HepG2 (cell line): ENCODE data around the gene CXorf65. TPM values are rescaled to one million over a fixed set of nuclear protein-coding genes. Genes with fewer than 3 reads are reported as not detected.

Source experiments
- KAT8 ChIP-seq: IDR thresholded peaks from 2 replicates; pipeline ENCODE4 v1.6.1; 2016; ENCODE audit warnings: missing genetic modification reagents, missing compliant biosample characterization
- KLF12 ChIP-seq: sonication (generic); formaldehyde crosslinking; IDR thresholded peaks from 2 replicates; pipeline ENCODE4 v1.4.0; 2020; ENCODE audit warnings: missing genetic modification reagents, borderline replicate concordance
- NFYC ChIP-seq: IDR thresholded peaks from 2 replicates; pipeline ENCODE4 v1.6.1; 2016; ENCODE audit warnings: missing genetic modification reagents, missing compliant biosample characterization
- ONECUT2 ChIP-seq: sonication (generic); formaldehyde crosslinking; IDR thresholded peaks from 2 replicates; pipeline ENCODE4 v1.4.0; 2020; ENCODE audit warnings: missing genetic modification reagents
- PBX3 ChIP-seq: sonication (generic); formaldehyde crosslinking; IDR thresholded peaks from 2 replicates; pipeline ENCODE4 v1.8.1; 2023; ENCODE audit warnings: missing genetic modification reagents, inconsistent platforms, borderline replicate concordance
- PHF8 ChIP-seq: sonication (generic); formaldehyde crosslinking; IDR thresholded peaks from 2 replicates; pipeline ENCODE4 v1.5.0; 2020; ENCODE audit warnings: missing genetic modification reagents
- POLR2A ChIP-seq, 2 experiments: IDR thresholded peaks; 2 replicates each; pipeline ENCODE4 v1.6.1; 2011; ENCODE audit warnings: low read depth in 2 of 2, low read length in 2 of 2, mild to moderate bottlenecking in 1 of 2, moderate library complexity in 1 of 2; ENCODE audit not compliant: insufficient read depth in 1 of 2
- POLR2AphosphoS5 ChIP-seq: IDR thresholded peaks from 2 replicates; pipeline ENCODE4 v1.6.1; 2012; ENCODE audit warnings: low read depth, low read length
- POLR2G ChIP-seq: fragments of 200-400 bp; formaldehyde crosslinking; IDR thresholded peaks from 2 replicates; pipeline ENCODE4 v1.6.1; 2018; ENCODE audit warnings: mild to moderate bottlenecking, low read depth, low read length, moderate library complexity
- RBFOX2 ChIP-seq: fragments of 200-400 bp; formaldehyde crosslinking; IDR thresholded peaks from 2 replicates; pipeline ENCODE4 v1.6.1; 2017; ENCODE audit warnings: low read depth, mild to moderate bottlenecking, low read length
- SIN3A ChIP-seq: IDR thresholded peaks from 2 replicates; pipeline ENCODE4 v1.6.1; 2011; ENCODE audit warnings: low read depth, mild to moderate bottlenecking, control low read depth, low read length, borderline replicate concordance
- SMAD1 ChIP-seq: sonication (generic); formaldehyde crosslinking; IDR thresholded peaks from 2 replicates; pipeline ENCODE4 v1.4.0; 2020; ENCODE audit warnings: missing genetic modification reagents, low read depth, mild to moderate bottlenecking, borderline replicate concordance
- SRSF1 ChIP-seq: fragments of 200-400 bp; formaldehyde crosslinking; optimal IDR thresholded peaks from 2 replicates; pipeline ENCODE3; 2017; ENCODE audit warnings: mild to moderate bottlenecking, low read depth, low read length, moderate library complexity
- YEATS2 ChIP-seq: sonication (generic); formaldehyde crosslinking; IDR thresholded peaks from 2 replicates; pipeline ENCODE4 v1.4.0; 2020; ENCODE audit warnings: missing genetic modification reagents, borderline replicate concordance
- ZBTB14 ChIP-seq: sonication (generic); formaldehyde crosslinking; IDR thresholded peaks from 2 replicates; pipeline ENCODE4 v1.4.0; 2020; ENCODE audit warnings: missing genetic modification reagents
- ZFX ChIP-seq: sonication (generic); formaldehyde crosslinking; IDR thresholded peaks from 2 replicates; pipeline ENCODE4 v1.4.0; 2020; ENCODE audit warnings: mild to moderate bottlenecking, low read depth, missing genetic modification reagents, moderate library complexity
- ZFY ChIP-seq: sonication (generic); formaldehyde crosslinking; IDR thresholded peaks from 2 replicates; pipeline ENCODE4 v1.4.0; 2020; ENCODE audit warnings: missing genetic modification reagents
- ZNF230 ChIP-seq: sonication (generic); formaldehyde crosslinking; IDR thresholded peaks from 2 replicates; pipeline ENCODE4 v1.4.0; 2020; ENCODE audit warnings: mild to moderate bottlenecking, missing genetic modification reagents
- ZNF781 ChIP-seq: sonication (generic); formaldehyde crosslinking; IDR thresholded peaks from 2 replicates; pipeline ENCODE4 v1.5.1; 2020; ENCODE audit warnings: borderline replicate concordance, mild to moderate bottlenecking, missing genetic modification reagents; ENCODE audit errors: not compliant biosample characterization
- ZNF792 ChIP-seq: IDR thresholded peaks from 2 replicates; pipeline ENCODE4 v1.6.1; 2016
- polyA plus RNA-seq, 8 experiments: library from polyadenylated mRNA; depleted of rRNA in 3 of 8; stranded (reverse) in 7 of 8; unstranded in 1 of 8; fragments of >200 nt; fragmentation: Illumina TruSeq in 4 of 8; extraction: Trizol in 4 of 8; gene quantifications; 2 replicates each; pipeline versions ENCODE4 v1.2.1 to v1.2.3, GENCODE V29; 2011 to 2016; ENCODE audit warnings: low read depth in 4 of 8, missing spikeins in 1 of 8, mixed read lengths in 1 of 8; ENCODE audit not compliant: insufficient read depth in 1 of 8
- total RNA-seq, 5 experiments: library from RNA; depleted of rRNA; stranded (reverse); fragments of >200 nt; fragmentation: Illumina TruSeq; extraction: Trizol; gene quantifications; 2 replicates each; pipeline ENCODE4 v1.2.3, GENCODE V29; 2016; ENCODE audit warnings: low read depth in 1 of 5
- TF ChIP-seq, protein P1 (sequence below): sonication (generic); formaldehyde crosslinking; IDR thresholded peaks from 2 replicates; pipeline ENCODE4 v1.5.1; 2020; ENCODE audit warnings: mild to moderate bottlenecking, missing genetic modification reagents, moderate library complexity
- TF ChIP-seq, protein P2 (sequence below): IDR thresholded peaks from 2 replicates; pipeline ENCODE4 v1.6.1; 2016; ENCODE audit warnings: missing genetic modification reagents, missing compliant biosample characterization

CXorf65 gene
- total and polyA plus RNA-seq, 2 of the 13 experiments (the other 11 are each of a cell fraction or from before 2014, with no cell fraction given): not detected

DNA sequence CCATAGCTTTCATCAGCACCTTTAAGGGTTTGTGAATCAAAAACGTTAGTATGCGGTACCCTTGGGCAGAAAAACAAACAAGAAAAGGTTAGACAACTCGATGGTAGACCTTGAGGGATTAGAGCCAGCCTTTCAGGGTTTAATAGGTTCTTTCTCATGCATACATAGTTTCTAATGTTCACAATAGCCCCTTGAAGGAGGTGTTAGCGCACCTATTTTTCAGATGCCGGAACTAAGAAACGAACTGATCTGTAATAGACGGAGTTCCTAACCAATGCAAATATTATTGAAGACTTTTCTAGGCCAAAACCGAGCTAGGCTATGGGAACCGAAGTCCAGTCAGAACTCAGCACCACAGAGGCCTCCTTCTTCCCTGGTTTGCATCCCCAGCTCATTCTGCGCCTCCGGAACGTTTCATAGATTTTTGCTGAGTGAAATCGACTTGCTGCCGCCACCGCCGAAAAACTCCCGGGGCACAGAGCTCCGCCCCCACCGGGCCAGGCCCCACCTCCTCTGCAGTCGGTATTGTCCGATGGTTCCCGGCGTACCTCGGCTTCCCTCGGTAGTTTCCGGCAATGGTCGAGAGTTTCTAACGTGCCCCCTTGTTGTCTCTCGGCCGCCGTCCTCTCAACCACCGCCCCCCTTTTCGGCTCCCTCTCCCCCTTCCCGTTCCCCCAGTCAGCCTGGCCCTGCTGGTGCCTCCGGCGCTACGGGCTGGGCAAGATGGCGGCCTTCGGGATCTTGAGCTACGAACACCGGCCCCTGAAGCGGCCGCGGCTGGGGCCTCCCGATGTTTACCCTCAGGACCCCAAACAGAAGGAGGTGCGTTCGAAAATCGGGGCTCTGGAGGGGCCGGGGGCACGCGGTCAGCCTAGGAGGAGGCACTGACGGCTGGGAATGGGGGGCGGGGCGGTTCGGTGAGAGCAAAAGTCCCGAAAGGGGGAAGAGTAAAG lies 11.8 kb upstream of the CXorf65 start, which contains the start of gene MED12 (continued):
- TF ChIP-seq PBX3 (CRISPR knock-in tag) (no peak), RBFOX2 (peak; percentile 63), POLR2G (peak; percentile 63), YEATS2 (CRISPR knock-in tag) (peak; percentile 35; the same call in 1 of the 2 replicates), SMAD1 (CRISPR knock-in tag) (no peak), ZFX (CRISPR knock-in tag) (peak; percentile 51; the same call in 1 of the 2 replicates), KAT8 (CRISPR knock-in tag) (peak; percentile 47; the same call in 1 of the 2 replicates), SRSF1 (peak; percentile 58), ZNF781 (CRISPR knock-in tag) (no peak), NFYC (CRISPR knock-in tag) (no peak), ZBTB14 (CRISPR knock-in tag) (no peak), PHF8 (peak; percentile 61; the same call in 1 of the 2 replicates), POLR2A (IDR thresholded peaks at IDR 0.05; ENCODE audit: insufficient read depth in 1 of 2, low read depth in 2 of 2, low read length in 2 of 2) (peak in 1 of 2 experiments; percentile 46; a peak in 1 of 4 replicates), ZNF230 (no peak), POLR2AphosphoS5 (0 out of 2 replicates have a peak, but pooled peaks have one; percentile 47), SIN3A (peak; percentile 60; the same call in 1 of the 2 replicates), KLF12 (CRISPR knock-in tag) (no peak), ONECUT2 (CRISPR knock-in tag) (no peak), ZFY (CRISPR knock-in tag) (peak; percentile 25; the same call in 1 of the 2 replicates), ZNF792 (no peak)
- TF ChIP-seq, protein P1, sequence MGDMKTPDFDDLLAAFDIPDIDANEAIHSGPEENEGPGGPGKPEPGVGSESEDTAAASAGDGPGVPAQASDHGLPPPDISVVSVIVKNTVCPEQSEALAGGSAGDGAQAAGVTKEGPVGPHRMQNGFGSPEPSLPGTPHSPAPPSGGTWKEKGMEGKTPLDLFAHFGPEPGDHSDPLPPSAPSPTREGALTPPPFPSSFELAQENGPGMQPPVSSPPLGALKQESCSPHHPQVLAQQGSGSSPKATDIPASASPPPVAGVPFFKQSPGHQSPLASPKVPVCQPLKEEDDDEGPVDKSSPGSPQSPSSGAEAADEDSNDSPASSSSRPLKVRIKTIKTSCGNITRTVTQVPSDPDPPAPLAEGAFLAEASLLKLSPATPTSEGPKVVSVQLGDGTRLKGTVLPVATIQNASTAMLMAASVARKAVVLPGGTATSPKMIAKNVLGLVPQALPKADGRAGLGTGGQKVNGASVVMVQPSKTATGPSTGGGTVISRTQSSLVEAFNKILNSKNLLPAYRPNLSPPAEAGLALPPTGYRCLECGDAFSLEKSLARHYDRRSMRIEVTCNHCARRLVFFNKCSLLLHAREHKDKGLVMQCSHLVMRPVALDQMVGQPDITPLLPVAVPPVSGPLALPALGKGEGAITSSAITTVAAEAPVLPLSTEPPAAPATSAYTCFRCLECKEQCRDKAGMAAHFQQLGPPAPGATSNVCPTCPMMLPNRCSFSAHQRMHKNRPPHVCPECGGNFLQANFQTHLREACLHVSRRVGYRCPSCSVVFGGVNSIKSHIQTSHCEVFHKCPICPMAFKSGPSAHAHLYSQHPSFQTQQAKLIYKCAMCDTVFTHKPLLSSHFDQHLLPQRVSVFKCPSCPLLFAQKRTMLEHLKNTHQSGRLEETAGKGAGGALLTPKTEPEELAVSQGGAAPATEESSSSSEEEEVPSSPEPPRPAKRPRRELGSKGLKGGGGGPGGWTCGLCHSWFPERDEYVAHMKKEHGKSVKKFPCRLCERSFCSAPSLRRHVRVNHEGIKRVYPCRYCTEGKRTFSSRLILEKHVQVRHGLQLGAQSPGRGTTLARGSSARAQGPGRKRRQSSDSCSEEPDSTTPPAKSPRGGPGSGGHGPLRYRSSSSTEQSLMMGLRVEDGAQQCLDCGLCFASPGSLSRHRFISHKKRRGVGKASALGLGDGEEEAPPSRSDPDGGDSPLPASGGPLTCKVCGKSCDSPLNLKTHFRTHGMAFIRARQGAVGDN (CRISPR knock-in tag): peak; percentile 64
- TF ChIP-seq, protein P2, sequence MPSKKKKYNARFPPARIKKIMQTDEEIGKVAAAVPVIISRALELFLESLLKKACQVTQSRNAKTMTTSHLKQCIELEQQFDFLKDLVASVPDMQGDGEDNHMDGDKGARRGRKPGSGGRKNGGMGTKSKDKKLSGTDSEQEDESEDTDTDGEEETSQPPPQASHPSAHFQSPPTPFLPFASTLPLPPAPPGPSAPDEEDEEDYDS (CRISPR knock-in tag): peak; percentile 54; the same call in 1 of the 2 replicates
